Measurements from ENCODE around the gene HBG1.

HBG1 gene

GRCh38 chr11:5210376-5210885 is 39.2 kb downstream of the HBG1 start:
- H3K36me3 ChIP-seq (ENCODE audit: insufficient read depth, low read length), result no peaks in the 10 kb centered on the region
- H3K9me3 ChIP-seq (replicated peaks; ENCODE audit: low read length), result no peaks in the 10 kb centered on the region
- no peaks in the 10 kb centered on the region for H3K4me1 ChIP-seq (ENCODE audit: control insufficient read depth, insufficient read depth, low read length)
- no peak overlapping the region for H3K9ac ChIP-seq (ENCODE audit: low read depth, low read length)
- H3K27me3 ChIP-seq (ENCODE audit: control insufficient read depth, insufficient read depth, low read length), result no peaks in the 10 kb centered on the region
- no peak overlapping the region for H3K4me2 ChIP-seq (ENCODE audit: low read length)
- no peak overlapping the region for H3K4me3 ChIP-seq (ENCODE audit: low read length)

- Histone ChIP-seq H3K9me3 (replicated peaks; ENCODE audit: low read length) (no peaks in the 10 kb centered on the region), H3K4me3 (ENCODE audit: low read length) (no peak overlapping the region), H3K4me1 (ENCODE audit: control insufficient read depth, insufficient read depth, low read length) (no peaks in the 10 kb centered on the region), H3K27me3 (ENCODE audit: control insufficient read depth, insufficient read depth, low read length) (peaks cover 5% of the 10 kb centered on the region), H3K9ac (ENCODE audit: low read depth, low read length) (no peak overlapping the region), H3K4me2 (ENCODE audit: low read length) (no peak overlapping the region), H3K36me3 (ENCODE audit: insufficient read depth, low read length) (no peaks in the 10 kb centered on the region)
Observed at GRCh38 chr11:5204787-5205186, 44.9 kb downstream of the HBG1 start.

- no peak overlapping the region for H3K4me2 ChIP-seq (ENCODE audit: low read length)
- no peak overlapping the region for H3K4me3 ChIP-seq (ENCODE audit: low read length)
- H3K9ac ChIP-seq (ENCODE audit: low read depth, low read length), result no peak overlapping the region
- no peaks in the 10 kb centered on the region for H3K9me3 ChIP-seq (replicated peaks; ENCODE audit: low read length)
- no peaks in the 10 kb centered on the region for H3K36me3 ChIP-seq (ENCODE audit: insufficient read depth, low read length)
- peaks cover 5% of the 10 kb centered on the region for H3K27me3 ChIP-seq (ENCODE audit: control insufficient read depth, insufficient read depth, low read length)
- H3K4me1 ChIP-seq (ENCODE audit: control insufficient read depth, insufficient read depth, low read length), result no peaks in the 10 kb centered on the region
Observed at GRCh38 chr11:5203366-5203765, 46.3 kb downstream of the HBG1 start.

GRCh38 chr11:5200582-5200981 is 49.1 kb downstream of the HBG1 start, which contains the start of gene OR51V1:
Gene OR51V1 (minus strand): TSS chr11:5200682. CDS start chr11:5200682, 0 bp downstream.
- Histone ChIP-seq H3K9me3 (replicated peaks; ENCODE audit: low read length) (no peaks in the 10 kb centered on the region), H3K27me3 (ENCODE audit: control insufficient read depth, insufficient read depth, low read length) (peaks cover 5% of the 10 kb centered on the region), H3K4me3 (ENCODE audit: low read length) (no peak within 1 kb of the TSS), H3K36me3 (ENCODE audit: insufficient read depth, low read length) (no peaks in the 10 kb centered on the region), H3K4me2 (ENCODE audit: low read length) (no peak within 1 kb of the TSS), H3K4me1 (ENCODE audit: control insufficient read depth, insufficient read depth, low read length) (no peaks in the 10 kb centered on the region), H3K9ac (ENCODE audit: low read depth, low read length) (no peak within 1 kb of the TSS)

- Histone ChIP-seq H3K4me3 (ENCODE audit: low read length) (no peak overlapping the region), H3K36me3 (ENCODE audit: insufficient read depth, low read length) (no peaks in the 10 kb centered on the region), H3K9me3 (replicated peaks; ENCODE audit: low read length) (no peaks in the 10 kb centered on the region), H3K4me2 (ENCODE audit: low read length) (no peak overlapping the region), H3K9ac (ENCODE audit: low read depth, low read length) (no peak overlapping the region), H3K27me3 (ENCODE audit: control insufficient read depth, insufficient read depth, low read length) (peaks cover 5% of the 10 kb centered on the region), H3K4me1 (ENCODE audit: control insufficient read depth, insufficient read depth, low read length) (no peaks in the 10 kb centered on the region)
Observed at GRCh38 chr11:5198285-5198684, 51.4 kb downstream of the HBG1 start.
